ENCODE results near the gene PRPF19.
A peak's percentile ranks its signal among the peaks of the same experiment; 100 is the strongest.

Gene PRPF19

DNA sequence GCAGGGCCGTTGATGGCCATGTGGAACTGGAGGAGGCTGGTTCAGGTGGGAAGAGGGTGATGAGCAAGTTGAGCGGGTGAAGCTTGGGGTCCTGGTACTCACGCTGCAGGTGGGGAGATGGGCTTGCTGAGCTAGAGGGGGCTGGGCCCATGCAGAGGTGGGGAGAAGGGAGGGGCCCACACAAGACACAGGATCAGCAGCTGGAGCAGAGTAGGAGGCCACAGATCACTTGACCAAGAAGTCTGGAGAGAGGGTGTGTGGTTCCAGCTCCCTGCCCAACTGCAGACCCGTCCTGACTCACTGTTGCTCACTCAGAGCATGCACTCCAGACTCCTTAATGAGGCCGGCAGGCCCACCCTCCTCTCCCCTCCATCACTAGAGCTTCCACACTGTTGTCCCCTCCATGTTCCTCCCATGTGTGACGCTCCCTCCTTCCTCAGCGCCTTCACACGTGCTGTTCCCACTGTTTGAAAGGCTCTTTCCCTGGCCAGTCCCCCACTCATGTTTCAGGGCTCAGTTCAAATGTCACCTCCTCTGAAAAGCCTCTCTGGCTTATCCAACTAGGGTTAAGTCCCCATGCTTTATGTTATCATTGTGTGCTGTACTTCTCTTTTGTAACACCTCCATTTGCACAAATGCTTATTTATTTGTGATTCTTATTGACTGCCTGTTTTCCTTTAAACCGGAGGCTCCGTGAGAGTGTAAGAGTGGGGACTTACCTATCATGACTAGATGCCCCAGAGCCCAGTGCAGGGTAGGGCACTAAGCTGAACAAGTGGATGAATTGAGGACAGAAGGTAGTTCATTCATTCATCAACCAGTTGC is 62.1 kb downstream of the PRPF19 start:
- peak; percentile 72 for DNase-seq (ENCODE audit: low read depth)

DNA sequence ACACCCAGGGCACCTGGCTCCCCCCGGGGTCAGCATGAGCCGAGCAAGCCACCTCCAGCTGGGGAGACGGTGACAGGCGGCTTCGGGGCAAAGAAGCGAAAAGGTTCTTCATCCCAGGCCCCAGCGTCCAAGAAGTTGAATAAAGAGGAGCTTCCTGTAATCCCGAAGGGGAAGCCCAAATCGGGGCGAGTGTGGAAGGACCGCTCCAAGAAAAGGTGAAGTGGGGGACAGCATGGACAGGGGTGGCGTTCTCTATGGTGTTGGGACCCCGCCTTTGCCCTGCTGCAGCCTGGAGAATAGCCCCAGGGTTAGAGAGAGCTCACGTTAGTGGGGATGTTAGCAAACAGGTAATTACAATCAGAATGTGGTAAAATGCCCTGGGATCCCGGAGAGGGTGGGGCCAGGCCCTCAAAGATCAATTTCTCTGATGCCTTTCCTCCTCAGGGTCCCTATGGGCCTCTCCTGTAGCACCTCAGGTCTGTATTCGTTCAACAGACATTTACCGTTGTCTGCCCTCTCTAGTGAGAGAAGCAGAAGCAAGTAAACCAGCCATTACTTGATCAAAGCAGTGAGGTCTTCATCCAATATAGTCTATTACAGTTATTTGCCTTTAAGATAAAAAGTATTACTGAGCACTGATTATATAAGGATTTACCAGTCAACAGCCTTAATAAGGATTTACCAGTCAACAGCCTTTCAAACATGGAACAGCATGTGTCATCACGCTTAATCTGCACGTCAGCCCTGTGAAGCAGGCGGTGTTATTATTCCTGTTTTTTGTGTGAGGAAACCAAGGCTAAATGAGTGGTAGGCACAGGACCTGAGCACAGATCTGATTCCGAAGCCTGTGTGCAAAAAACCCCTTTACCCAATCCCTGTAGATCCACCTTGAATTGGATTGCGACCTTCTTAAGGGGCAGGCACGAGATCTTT is 63.5 kb downstream of the PRPF19 start:
- DNase-seq (ENCODE audit: low read depth) = peak; percentile 55

DNA sequence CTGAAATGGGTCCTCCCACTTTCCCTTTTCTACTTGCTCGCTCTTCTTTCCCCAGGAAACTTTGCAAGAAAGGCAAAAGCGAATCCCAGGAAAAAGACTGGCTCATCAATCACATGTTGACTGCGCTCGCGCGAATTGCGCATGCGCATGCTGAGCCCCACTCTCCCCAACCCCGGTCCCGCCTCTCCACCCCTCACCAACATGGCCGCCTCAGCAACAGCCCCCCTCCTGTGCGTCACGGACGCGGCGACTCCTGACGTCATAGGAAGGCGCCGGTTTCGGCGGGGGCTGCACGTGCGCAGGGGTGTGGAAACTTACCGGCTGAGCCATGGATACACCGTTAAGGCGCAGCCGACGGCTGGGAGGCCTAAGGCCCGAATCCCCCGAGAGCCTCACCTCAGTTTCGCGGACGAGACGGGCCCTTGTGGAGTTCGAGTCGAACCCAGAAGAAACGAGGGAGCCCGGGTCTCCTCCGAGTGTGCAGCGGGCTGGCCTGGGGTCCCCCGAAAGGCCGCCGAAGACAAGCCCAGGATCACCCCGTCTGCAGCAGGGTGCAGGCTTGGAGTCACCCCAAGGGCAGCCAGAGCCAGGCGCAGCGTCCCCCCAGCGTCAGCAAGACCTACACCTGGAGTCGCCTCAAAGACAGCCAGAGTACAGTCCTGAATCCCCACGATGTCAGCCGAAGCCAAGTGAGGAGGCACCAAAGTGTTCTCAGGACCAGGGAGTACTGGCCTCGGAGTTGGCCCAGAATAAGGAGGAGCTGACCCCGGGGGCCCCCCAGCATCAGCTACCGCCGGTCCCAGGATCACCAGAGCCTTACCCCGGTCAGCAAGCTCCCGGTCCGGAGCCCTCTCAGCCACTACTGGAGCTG is 64.4 kb downstream of the PRPF19 start, which contains the start of gene CCDC86:
TSS of gene CCDC86 (plus strand) at position 317 of the 871 bp plus-strand sequence. CDS start at position 329, 12 bp downstream.
- DNase-seq (ENCODE audit: low read depth) = peak; percentile 92
